ENCODE results near the gene TMEM130. TPM values are rescaled to one million over a fixed set of nuclear protein-coding genes. Genes with fewer than 3 reads are reported as not detected.
A peak's percentile ranks its signal among the peaks of the same experiment; 100 is the strongest.

TMEM130 gene
- total and polyA plus RNA-seq, 9 donors: 2.3 to 6.6 (median 5.4) TPM

GRCh38 chr7:98869027-98869596, 702 bp downstream of the TMEM130 start:
- Histone ChIP-seq H3K27me3 (ENCODE audit: control insufficient read depth, insufficient read depth, low read length) (peaks cover 34% of the 10 kb centered on the region), H3K9me3 (replicated peaks; ENCODE audit: control insufficient read depth, low read depth, low read length) (no peaks in the 10 kb centered on the region), H3K4me1 (ENCODE audit: control insufficient read depth, insufficient read depth, low read length) (peaks cover 22% of the 10 kb centered on the region), H3K36me3 (ENCODE audit: control insufficient read depth, insufficient read depth, low read length) (no peaks in the 10 kb centered on the region), H3K4me3 (ENCODE audit: low read length) (peak overlapping the region; percentile 27), H3K27ac (ENCODE audit: low read length) (no peak overlapping the region)
- 4% methylated on average over 13 of the region's 25 CpGs for WGBS (ENCODE audit: insufficient coverage)
- DNase-seq: no peak

DNA sequence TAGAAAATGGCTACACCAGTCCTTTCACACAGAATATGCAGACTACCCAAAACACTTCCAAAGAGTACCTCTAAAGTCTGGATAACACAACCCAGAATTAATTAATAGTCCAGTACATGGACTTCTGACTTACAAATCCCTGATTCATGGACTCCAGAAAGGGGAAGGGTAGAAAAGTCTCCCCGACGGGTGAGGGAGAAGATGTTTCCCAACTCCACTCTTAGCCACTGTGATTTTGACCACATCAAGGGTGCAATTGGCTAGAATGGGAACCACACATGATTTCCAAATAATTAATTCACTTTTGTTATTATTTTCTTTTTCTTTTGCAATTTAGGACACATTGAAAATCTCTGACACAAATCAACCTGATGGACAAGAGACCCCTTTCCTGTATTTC, 1.4 kb downstream of the TMEM130 start:
- Histone ChIP-seq H3K27me3 (ENCODE audit: control insufficient read depth, insufficient read depth, low read length) (peaks cover 34% of the 10 kb centered on the region), H3K36me3 (ENCODE audit: control insufficient read depth, insufficient read depth, low read length) (no peaks in the 10 kb centered on the region), H3K4me3 (ENCODE audit: low read length) (no peak overlapping the region), H3K4me1 (ENCODE audit: control insufficient read depth, insufficient read depth, low read length) (peaks cover 22% of the 10 kb centered on the region), H3K9me3 (replicated peaks; ENCODE audit: control insufficient read depth, low read depth, low read length) (no peaks in the 10 kb centered on the region), H3K27ac (ENCODE audit: low read length) (no peak overlapping the region)
- WGBS (ENCODE audit: insufficient coverage): no CpG with 5 or more reads among the region's 2 CpGs
- DNase-seq: no peak

DNA sequence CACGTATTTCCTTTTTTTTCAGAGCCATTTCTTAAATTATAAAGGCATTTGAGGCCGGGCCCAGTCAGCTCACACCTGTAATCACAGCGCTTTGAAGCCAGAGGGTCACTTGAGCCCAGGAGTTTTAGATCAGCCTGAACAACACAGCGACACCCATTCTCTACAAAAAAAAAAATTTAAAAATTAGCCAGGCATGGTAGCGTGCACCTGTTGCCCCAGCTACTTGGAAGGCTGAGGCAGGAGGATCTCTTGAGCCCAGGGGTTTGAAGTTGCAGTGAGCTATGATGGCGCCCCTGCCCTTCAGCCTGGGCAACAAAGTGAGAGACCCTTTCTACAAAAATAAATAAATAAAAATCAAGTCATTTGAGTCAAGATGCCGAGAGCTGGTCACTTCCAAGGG, 3.0 kb downstream of the TMEM130 start:
- Histone ChIP-seq H3K9me3 (replicated peaks; ENCODE audit: control insufficient read depth, low read depth, low read length) (no peaks in the 10 kb centered on the region), H3K27me3 (ENCODE audit: control insufficient read depth, insufficient read depth, low read length) (peaks cover 33% of the 10 kb centered on the region), H3K4me1 (ENCODE audit: control insufficient read depth, insufficient read depth, low read length) (peaks cover 22% of the 10 kb centered on the region), H3K27ac (ENCODE audit: low read length) (no peak overlapping the region), H3K36me3 (ENCODE audit: control insufficient read depth, insufficient read depth, low read length) (no peaks in the 10 kb centered on the region), H3K4me3 (ENCODE audit: low read length) (no peak overlapping the region)
- DNase-seq: no peak
- 83% methylated on average over 4 of the region's 7 CpGs for WGBS (ENCODE audit: insufficient coverage)

- 78% methylated on average over 10 of the region's 12 CpGs for WGBS (ENCODE audit: insufficient coverage)
- no peaks in the 10 kb centered on the region for H3K9me3 ChIP-seq (replicated peaks; ENCODE audit: control insufficient read depth, low read depth, low read length)
- no peak for DNase-seq
- H3K4me1 ChIP-seq (ENCODE audit: control insufficient read depth, insufficient read depth, low read length): peaks cover 22% of the 10 kb centered on the region
- no peaks in the 10 kb centered on the region for H3K36me3 ChIP-seq (ENCODE audit: control insufficient read depth, insufficient read depth, low read length)
- H3K27ac ChIP-seq (ENCODE audit: low read length): no peak overlapping the region
- H3K4me3 ChIP-seq (ENCODE audit: low read length): no peak overlapping the region
- H3K27me3 ChIP-seq (ENCODE audit: control insufficient read depth, insufficient read depth, low read length): peaks cover 30% of the 10 kb centered on the region
These were observed 3.5 kb downstream of the TMEM130 start for GRCh38 chr7:98866351-98866750.

DNA sequence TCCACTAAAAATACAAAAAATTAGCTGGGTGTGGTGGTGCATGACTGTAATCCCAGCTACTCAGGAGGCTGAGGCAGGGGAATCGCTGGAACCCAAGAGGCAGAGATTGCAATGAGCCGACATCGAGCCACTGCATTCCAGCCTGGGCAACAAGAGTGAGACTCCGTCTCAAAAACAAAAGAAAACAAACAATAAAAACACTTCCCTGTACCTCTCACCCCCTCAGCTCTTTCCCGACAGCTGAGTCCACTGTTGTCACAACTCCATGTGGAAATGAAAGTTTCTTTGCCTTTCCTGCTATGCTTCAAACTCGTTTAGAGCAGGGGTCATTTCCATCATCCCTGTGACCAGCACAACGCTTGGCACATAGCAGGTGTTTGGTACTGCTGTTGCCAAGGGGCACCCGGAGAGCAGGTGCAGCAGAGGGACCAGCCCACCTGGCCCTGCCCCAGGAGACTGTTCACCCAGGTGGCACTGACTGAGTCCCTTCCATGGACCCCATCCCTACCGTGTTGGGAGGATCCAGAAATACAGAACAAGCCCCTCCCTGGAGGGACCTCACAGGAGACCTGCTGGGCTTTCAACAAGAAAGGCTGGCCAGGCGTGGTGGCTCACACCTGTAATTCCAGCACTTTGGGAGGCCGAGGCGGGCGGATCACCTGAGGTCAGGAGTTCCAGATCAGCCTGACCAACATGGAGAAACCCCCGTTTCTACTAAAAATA, 4.9 kb downstream of the TMEM130 start:
- H3K9me3 ChIP-seq (replicated peaks; ENCODE audit: control insufficient read depth, low read depth, low read length): no peaks in the 10 kb centered on the region
- H3K27ac ChIP-seq (ENCODE audit: low read length): no peak overlapping the region
- H3K27me3 ChIP-seq (ENCODE audit: control insufficient read depth, insufficient read depth, low read length): peaks cover 21% of the 10 kb centered on the region
- WGBS (ENCODE audit: insufficient coverage): 62% methylated on average over 8 of the region's 14 CpGs
- no peak overlapping the region for H3K4me3 ChIP-seq (ENCODE audit: low read length)
- H3K4me1 ChIP-seq (ENCODE audit: control insufficient read depth, insufficient read depth, low read length): peaks cover 18% of the 10 kb centered on the region
- H3K36me3 ChIP-seq (ENCODE audit: control insufficient read depth, insufficient read depth, low read length): no peaks in the 10 kb centered on the region
- no peak for DNase-seq

GRCh38 chr7:98863601-98864000, 6.2 kb downstream of the TMEM130 start:
- Histone ChIP-seq H3K9me3 (replicated peaks; ENCODE audit: control insufficient read depth, low read depth, low read length) (no peaks in the 10 kb centered on the region), H3K4me1 (ENCODE audit: control insufficient read depth, insufficient read depth, low read length) (peaks cover 12% of the 10 kb centered on the region), H3K36me3 (ENCODE audit: control insufficient read depth, insufficient read depth, low read length) (no peaks in the 10 kb centered on the region), H3K27me3 (ENCODE audit: control insufficient read depth, insufficient read depth, low read length) (peaks cover 14% of the 10 kb centered on the region), H3K4me3 (ENCODE audit: low read length) (no peak overlapping the region), H3K27ac (ENCODE audit: low read length) (no peak overlapping the region)
- 71% methylated on average over 1 of the region's 2 CpGs for WGBS (ENCODE audit: insufficient coverage)
- DNase-seq: no peak

DNA sequence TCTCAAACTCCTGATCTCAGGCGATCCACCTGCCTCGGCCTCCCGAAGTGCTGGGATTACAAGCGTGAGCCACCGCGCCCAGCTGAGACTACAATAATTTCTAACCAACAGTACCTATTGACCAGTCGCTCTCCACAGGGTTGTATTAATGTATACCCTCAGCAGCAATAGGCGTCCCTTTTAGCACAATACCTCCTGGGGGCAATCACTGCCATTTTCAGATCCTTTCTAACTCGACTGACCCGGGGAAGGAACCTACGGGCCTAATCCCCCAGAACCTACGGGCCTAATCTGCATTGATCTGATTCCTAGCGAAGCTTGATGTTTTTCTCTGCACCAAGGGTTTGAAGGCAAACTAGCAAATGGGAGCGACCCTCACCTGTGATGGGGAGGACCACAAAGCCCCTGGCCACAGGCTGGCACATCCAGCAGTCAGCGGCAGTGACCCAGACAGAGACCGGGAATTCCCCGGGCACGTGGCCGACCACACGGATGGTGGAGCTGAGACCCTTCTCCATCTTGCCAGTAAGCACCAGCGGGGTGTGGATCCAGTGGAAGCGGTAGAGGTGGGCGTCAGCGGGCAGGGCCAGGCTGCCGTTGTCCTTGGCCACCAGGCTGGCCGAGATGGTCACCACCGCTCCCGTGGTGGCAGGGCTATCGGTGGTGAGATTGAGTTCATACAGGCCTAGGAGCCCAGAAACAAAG, 6.9 kb downstream of the TMEM130 start:
- H3K27me3 ChIP-seq (ENCODE audit: control insufficient read depth, insufficient read depth, low read length): peaks cover 8% of the 10 kb centered on the region
- no peak overlapping the region for H3K27ac ChIP-seq (ENCODE audit: low read length)
- no peaks in the 10 kb centered on the region for H3K36me3 ChIP-seq (ENCODE audit: control insufficient read depth, insufficient read depth, low read length)
- no peak for DNase-seq
- WGBS (ENCODE audit: insufficient coverage): 89% methylated on average over 20 of the region's 29 CpGs
- no peak overlapping the region for H3K4me3 ChIP-seq (ENCODE audit: low read length)
- H3K4me1 ChIP-seq (ENCODE audit: control insufficient read depth, insufficient read depth, low read length): peaks cover 12% of the 10 kb centered on the region
- no peaks in the 10 kb centered on the region for H3K9me3 ChIP-seq (replicated peaks; ENCODE audit: control insufficient read depth, low read depth, low read length)

DNA sequence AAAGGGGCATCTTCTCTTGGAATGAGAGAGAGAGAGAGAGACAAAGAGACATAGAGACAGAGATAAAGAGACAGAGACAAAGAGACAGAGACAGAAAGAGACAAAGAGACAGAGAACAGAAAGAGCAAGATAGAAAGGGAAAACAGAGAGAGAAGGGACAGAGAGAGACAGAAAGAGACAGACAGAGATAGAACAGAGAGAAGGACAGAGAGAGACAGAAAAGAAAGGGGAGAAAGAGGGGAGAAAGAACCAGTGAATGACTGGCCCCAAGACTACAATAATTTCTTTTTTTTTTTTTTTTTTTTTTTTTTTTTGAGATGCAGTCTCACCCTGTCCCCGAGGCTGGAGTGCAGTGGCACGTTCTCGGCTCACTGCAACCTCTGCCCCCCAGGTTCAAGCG, 7.6 kb downstream of the TMEM130 start:
- H3K36me3 ChIP-seq (ENCODE audit: control insufficient read depth, insufficient read depth, low read length): no peaks in the 10 kb centered on the region

GRCh38 chr7:98860071-98860470, 9.7 kb downstream of the TMEM130 start:
- DNase-seq: no peak
- Histone ChIP-seq H3K27ac (ENCODE audit: low read length) (no peak overlapping the region), H3K36me3 (ENCODE audit: control insufficient read depth, insufficient read depth, low read length) (no peaks in the 10 kb centered on the region), H3K27me3 (ENCODE audit: control insufficient read depth, insufficient read depth, low read length) (peaks cover 8% of the 10 kb centered on the region), H3K4me3 (ENCODE audit: low read length) (no peak overlapping the region), H3K9me3 (replicated peaks; ENCODE audit: control insufficient read depth, low read depth, low read length) (no peaks in the 10 kb centered on the region), H3K4me1 (ENCODE audit: control insufficient read depth, insufficient read depth, low read length) (no peaks in the 10 kb centered on the region)
- WGBS (ENCODE audit: insufficient coverage): 78% methylated on average over 10 of the region's 12 CpGs

More for the DNA sequence above, 7.6 kb downstream of the TMEM130 start:
- Histone ChIP-seq H3K27ac (ENCODE audit: low read length) (no peak overlapping the region), H3K4me3 (ENCODE audit: low read length) (no peak overlapping the region), H3K9me3 (replicated peaks; ENCODE audit: control insufficient read depth, low read depth, low read length) (no peaks in the 10 kb centered on the region), H3K27me3 (ENCODE audit: control insufficient read depth, insufficient read depth, low read length) (peaks cover 8% of the 10 kb centered on the region), H3K4me1 (ENCODE audit: control insufficient read depth, insufficient read depth, low read length) (peaks cover 6% of the 10 kb centered on the region)
- WGBS (ENCODE audit: insufficient coverage): no CpG with 5 or more reads among the region's 4 CpGs
- no peak for DNase-seq

DNA sequence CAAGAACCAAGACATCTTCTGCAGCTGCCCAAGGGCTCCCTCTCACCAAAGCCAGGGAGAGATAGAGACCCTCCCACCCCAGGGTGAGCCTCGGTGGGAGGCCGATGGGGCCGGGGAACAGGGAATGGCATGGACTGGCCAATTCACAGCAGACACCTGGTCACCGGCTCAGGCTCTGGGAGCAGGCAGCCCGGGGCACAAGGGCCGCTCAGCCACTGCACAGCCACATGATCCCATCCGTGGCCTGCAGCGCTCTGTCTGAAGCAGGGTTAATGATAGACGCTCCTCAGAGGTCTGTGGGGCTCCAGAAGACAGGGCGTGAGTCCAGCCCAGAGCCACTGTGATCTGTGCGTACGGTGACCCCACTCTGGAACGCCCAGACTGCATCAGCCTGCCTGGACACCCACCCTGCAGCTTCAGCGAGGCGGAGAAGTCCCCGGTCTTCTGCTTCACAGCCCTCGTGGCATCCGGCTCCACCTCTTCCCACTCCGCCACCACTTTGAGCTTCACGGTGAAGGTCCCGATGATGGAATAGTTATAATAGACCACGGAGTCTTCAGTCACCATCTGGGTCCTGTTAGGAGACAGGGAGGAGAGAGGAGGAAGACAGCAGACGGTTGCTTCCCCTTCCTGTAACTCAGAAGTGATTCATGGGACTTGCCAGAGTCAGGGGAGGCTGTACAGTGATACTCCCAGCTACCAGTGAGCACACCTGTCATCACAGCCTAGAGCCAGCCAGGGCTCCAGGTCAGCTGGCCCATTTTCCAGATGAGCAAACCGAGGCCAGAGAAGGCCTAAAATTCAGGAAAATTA, 14.0 kb downstream of the TMEM130 start:
- no peak for DNase-seq
- H3K4me3 ChIP-seq (ENCODE audit: low read length): no peak overlapping the region
- 73% methylated on average over 14 of the region's 24 CpGs for WGBS (ENCODE audit: insufficient coverage)
- H3K27ac ChIP-seq (ENCODE audit: low read length): no peak overlapping the region
- no peaks in the 10 kb centered on the region for H3K36me3 ChIP-seq (ENCODE audit: control insufficient read depth, insufficient read depth, low read length)
- no peaks in the 10 kb centered on the region for H3K4me1 ChIP-seq (ENCODE audit: control insufficient read depth, insufficient read depth, low read length)
- H3K27me3 ChIP-seq (ENCODE audit: control insufficient read depth, insufficient read depth, low read length): peaks cover 8% of the 10 kb centered on the region
- no peaks in the 10 kb centered on the region for H3K9me3 ChIP-seq (replicated peaks; ENCODE audit: control insufficient read depth, low read depth, low read length)
